ENCODE measurements around the gene RNF213. TPM values are rescaled to one million over a fixed set of nuclear protein-coding genes. Genes with fewer than 3 reads are reported as not detected.

RNF213 gene
- total and polyA plus RNA-seq, 10 of the 15 experiments (the other 5 are each of a cell fraction or from before 2014, with no cell fraction given): 18.6 to 145 (median 65.8) TPM

- TF ChIP-seq ZBTB4 (CRISPR knock-in tag; IDR thresholded peaks at IDR 0.05): no peak
- TF ChIP-seq ATF7 (IDR thresholded peaks at IDR 0.05; ENCODE audit: low read depth): no peak
- TF ChIP-seq SIX5 (IDR thresholded peaks at IDR 0.05; ENCODE audit: low read depth, low read length, severe bottlenecking): no peak
- TF ChIP-seq NBN (IDR thresholded peaks at IDR 0.05): no peak
- TF ChIP-seq ZNF274 (IDR thresholded peaks at IDR 0.05; ENCODE audit: insufficient read depth, insufficient read length): no peak
These were observed 550 bp upstream of the RNF213 start (continued) for GRCh38 chr17:80260069-80260535.

- no TSS peak for BruUV-seq (replicated peaks)
- Histone ChIP-seq H3K27ac (ENCODE audit: control insufficient read depth, insufficient read depth) (peak overlapping the region; percentile 82), H3K36me3 (ENCODE audit: control insufficient read depth in 2 of 2, insufficient read depth in 2 of 2, low read length in 1 of 2) (peaks cover 0 to 8% of the 10 kb centered on the region in 2 experiments; a peak in 1 of 4 replicates), H3K9me3 (replicated peaks; ENCODE audit: control insufficient read depth, insufficient read depth, low read length) (no peaks in the 10 kb centered on the region), H3K4me2 (ENCODE audit: control insufficient read depth, insufficient read depth) (peak overlapping the region; percentile 56), H3K27me3 (replicated peaks in 1 of 2; ENCODE audit: control insufficient read depth in 2 of 2, insufficient read depth in 2 of 2, low read length in 1 of 2) (no peaks in the 10 kb centered on the region), H3K9ac (ENCODE audit: control insufficient read depth, insufficient read depth, low read length) (peak overlapping the region; percentile 90), H4K20me1 (ENCODE audit: control insufficient read depth, insufficient read depth) (peaks cover 5% of the 10 kb centered on the region; the same call in 1 of the 2 replicates), H3K4me1 (ENCODE audit: control insufficient read depth, insufficient read depth, low read length) (peaks cover 54% of the 10 kb centered on the region), H3K79me2 (ENCODE audit: control insufficient read depth, insufficient read depth, low read length) (peaks cover 46% of the 10 kb centered on the region), H2AFZ (ENCODE audit: control insufficient read depth, low read depth, low read length) (peak overlapping the region; percentile 15; the same call in 1 of the 2 replicates), H3K4me3 (peak overlapping the region; percentile 97)
- no peak for FAIRE-seq
- ChIA-PET POLR2A (interaction anchor here (0.5 kb wide), 1 partner anchor 41 kb away, joined by 3 read pairs; the partner anchor contains the start of gene SLC26A11), SMC1A (ENCODE audit: uncharacterized antibody, unreplicated experiment) (no interaction called here), CTCF (no interaction called here), RAD21 (ENCODE audit: unreplicated experiment) (interaction anchor here (4.3 kb wide), 1 partner anchor 42 kb away, joined by 10 read pairs; the partner anchor contains the start of genes SGSH and SLC26A11)
- intact Hi-C loops (cut with micrococcal nuclease; ENCODE audit: unreplicated experiment) (no loop called here), in situ Hi-C loops (cut with MboI) (no loop called here)
- 1% methylated on average over 41 of the region's 45 CpGs for WGBS (ENCODE audit: insufficient coverage, insufficient replicate concordance, low lambda C conversion rate, missing lambda C conversion rate)
- peak; percentile 1; the same call in 1 of the 3 replicates for ATAC-seq
- DNase-seq (ENCODE audit: low read depth, low spot score): no peak
- TF ChIP-seq BHLHE40 (IDR thresholded peaks at IDR 0.05; ENCODE audit: borderline replicate concordance in 1 of 2, low read depth in 2 of 2, low read length in 1 of 2) (no peak), HSF1 (IDR thresholded peaks at IDR 0.05; ENCODE audit: low read depth, low read length) (no peak), STAT1 (conservative IDR thresholded peaks at IDR 0.05) (no peak), FOXK2 (IDR thresholded peaks at IDR 0.05) (peak; percentile 52; the same call in 1 of the 2 replicates), GATAD2B (conservative IDR thresholded peaks at IDR 0.05; ENCODE audit: low read depth) (peak; percentile 23; the same call in 1 of the 2 replicates), SPI1 (IDR thresholded peaks at IDR 0.05; ENCODE audit: borderline replicate concordance, insufficient read depth, low read depth, low read length) (no peak), FOXM1 (IDR thresholded peaks at IDR 0.05; ENCODE audit: low read depth, low read length) (no peak), ZBED1 (IDR thresholded peaks at IDR 0.05; ENCODE audit: borderline replicate concordance) (no peak), USF1 (IDR thresholded peaks at IDR 0.05; ENCODE audit: borderline replicate concordance, extremely low read length, insufficient read depth, low read depth, low read length) (no peak), HCFC1 (IDR thresholded peaks at IDR 0.05; ENCODE audit: low read length) (no peak), RUNX3 (IDR thresholded peaks at IDR 0.05; ENCODE audit: low read length) (peak; percentile 63), MEF2A (IDR thresholded peaks at IDR 0.05; ENCODE audit: insufficient read depth, low read depth, low read length) (no peak), HDAC2 (IDR thresholded peaks at IDR 0.05) (no peak)
These were observed 675 bp downstream of the RNF213 start for GRCh38 chr17:80261159-80261894.

All from GM12878 (cell line).